ENCODE results near the gene TIPARP.

TIPARP gene, protein sequence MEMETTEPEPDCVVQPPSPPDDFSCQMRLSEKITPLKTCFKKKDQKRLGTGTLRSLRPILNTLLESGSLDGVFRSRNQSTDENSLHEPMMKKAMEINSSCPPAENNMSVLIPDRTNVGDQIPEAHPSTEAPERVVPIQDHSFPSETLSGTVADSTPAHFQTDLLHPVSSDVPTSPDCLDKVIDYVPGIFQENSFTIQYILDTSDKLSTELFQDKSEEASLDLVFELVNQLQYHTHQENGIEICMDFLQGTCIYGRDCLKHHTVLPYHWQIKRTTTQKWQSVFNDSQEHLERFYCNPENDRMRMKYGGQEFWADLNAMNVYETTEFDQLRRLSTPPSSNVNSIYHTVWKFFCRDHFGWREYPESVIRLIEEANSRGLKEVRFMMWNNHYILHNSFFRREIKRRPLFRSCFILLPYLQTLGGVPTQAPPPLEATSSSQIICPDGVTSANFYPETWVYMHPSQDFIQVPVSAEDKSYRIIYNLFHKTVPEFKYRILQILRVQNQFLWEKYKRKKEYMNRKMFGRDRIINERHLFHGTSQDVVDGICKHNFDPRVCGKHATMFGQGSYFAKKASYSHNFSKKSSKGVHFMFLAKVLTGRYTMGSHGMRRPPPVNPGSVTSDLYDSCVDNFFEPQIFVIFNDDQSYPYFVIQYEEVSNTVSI

DNA sequence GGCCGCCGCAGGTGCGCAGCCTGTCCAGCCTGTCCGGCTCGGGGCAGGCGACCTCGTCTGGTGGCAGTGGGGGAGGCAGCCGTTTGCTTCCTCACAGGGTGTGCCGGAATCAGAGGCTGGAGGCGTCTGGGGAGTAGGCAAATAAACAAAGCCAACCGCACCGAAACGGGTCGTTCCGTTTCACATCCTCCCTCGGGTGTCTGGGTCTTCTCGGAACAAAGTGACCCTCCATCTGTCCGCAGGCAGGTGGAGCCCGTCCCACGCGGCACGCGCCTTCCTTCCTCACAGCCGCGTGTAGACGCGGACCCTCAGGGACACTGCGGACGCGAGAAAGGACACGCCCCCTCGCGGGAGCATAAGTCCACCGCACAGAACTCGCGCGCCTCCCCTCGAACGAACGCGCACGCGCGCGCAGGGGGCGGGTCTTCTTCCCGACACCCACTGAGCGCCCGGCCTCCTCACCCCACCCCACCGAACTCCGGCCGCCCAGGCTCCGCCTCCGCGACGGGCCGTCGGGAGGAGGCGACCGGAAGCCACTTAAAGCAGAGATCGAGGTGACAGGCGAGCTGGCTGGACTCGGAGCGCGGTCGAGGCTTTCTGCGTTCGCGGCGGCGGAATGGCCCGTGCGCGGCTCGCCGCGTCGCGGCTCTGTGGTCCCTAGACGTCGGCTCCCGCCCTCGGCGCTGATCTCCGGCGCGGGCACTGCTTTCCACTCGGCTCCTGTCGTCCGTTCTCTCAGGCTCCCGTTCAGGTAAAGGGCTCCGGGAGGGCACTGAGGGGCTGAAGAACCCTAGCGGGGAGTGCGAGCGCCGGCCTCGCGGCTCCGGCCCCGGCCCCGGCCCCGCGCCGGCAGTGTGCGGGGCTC is at the start of gene TIPARP:
Gene TIPARP, plus strand, starts transcription at position 545 of the 865 bp plus-strand sequence. CDS start 3,108 bp downstream, outside the sequence.
- DNase-seq = peak; percentile 99

DNA sequence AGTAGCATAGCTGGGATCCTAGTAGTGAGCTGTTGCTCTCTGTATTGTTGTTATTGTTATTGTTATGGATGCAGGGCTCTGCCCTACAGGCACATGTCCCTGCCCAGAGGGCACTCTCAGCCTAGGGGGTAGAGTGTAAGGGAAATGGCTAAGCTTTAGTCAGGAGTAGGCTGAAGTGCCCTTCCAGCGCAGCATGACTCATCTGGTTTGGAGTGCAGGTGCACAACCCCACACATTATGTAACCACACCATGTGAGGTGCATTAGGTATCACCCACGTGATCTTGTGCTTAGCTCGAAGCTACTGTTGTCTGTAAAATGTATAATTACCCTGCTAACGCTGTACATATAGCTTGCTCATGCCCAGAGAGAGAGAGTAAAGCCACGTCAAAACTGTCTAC is 48.3 kb upstream of the TIPARP start:
- DNase-seq = no peak

DNA sequence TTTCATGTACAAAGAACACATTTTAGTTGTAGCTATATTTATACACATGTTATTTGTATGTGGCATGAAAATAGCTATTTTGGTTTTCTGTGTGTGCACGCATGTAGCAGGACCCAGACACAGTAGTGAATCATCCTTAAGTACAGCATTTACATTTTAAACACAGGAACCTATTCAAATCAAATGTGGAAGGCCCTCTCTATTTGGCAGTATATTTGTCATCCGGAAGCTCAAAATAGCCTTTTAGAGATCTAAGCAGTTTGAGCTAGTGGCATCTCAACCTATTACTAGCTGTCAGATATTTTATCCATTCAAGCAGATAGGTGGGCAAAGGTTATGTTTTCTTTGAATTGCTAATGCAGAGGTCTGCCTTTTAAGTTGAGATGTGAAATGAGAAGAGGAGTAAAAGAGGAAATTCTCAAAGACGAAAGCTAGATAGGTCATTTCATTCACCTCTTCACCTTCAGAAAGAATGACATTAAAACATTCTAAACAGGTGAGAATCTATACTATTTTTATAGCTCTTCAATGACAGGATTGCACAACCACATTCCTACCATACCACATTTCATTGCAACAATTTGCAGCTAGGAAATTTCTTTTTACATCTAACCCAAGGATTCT is 46.3 kb upstream of the TIPARP start:
- DNase-seq = no peak

DNA sequence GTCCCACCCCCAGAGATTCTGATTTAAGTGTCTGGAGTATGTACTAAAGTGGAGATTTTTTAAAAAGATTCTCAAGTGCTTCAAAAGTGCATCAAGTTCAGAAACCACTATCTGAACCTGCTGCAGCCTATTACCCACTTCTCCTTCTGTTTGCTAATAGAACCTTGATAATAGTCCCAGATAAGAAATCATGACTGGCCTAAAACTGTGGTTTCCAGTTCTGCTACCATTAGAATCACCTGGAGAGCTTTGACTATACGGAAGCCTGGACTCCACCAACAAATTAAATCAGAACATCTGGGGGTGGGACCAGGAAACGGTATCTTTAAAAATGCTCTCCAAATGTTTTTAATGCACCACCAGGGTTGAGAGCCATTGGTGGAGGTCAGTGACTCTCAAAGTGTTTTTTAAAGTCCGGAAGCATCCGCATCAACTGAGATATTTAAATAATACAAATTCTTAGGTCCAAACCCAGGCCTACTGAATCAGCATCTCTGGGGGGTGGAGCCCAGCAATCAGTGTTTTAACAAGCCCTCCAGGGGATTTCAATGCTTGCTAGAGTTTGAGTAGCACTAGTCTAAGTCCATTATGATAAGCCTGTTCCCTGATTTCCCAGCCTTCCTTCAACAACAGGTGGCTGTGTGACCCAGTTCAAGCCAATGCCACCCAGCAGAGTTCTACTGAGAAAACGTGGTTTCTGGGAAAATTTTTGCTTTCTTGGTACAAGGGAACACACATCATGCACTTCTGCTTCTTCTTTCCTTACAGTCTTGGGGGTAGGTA is 45.4 kb upstream of the TIPARP start:
- no peak for DNase-seq

DNA sequence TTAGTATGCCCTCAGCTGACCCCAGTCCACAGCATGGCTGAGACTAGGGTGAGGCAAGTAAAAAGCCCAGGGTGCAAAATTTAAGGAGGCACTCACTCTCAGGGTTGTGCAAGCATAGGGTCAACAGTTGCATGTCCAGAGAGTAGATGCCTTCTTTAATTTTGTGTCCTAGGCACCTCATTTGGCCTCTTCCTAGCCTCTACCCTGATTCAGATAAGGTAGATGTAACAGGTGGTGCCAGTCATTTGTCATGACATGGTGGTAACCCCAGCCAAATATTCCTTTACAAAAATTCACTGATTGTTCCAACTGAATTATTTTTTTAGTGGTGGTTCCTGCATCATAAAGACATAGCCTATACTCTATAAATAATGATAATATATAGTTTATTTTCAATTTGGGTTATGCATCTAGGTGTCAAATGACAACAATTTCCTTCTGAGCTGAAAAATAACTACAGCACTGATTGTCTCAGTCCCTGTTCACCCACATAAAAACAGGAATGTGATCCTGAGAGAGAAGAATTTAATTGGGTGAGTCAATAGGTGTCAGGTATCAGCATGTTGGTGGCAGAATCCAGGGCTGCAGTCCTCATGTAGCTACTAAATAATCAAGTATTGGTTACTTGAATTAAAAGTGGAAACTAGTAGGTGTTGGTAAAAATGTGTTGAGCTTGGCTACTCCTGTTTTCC is 44.2 kb upstream of the TIPARP start:
- DNase-seq = no peak

DNA sequence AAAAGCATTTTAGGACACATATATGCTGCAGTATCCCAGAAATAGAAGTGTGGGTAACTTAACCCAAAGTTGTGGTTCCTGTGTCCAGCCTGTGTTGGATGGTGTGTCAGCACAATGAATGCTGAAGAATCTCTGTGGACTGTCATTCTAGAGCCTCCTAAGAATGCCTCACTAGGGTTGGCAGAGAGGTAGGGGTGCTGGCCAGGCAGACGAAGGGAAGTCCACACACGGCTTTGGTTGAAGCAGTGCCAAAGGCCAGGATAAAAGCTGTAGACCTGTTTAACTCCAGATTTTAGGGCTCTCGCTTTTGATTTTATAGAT is 43.7 kb upstream of the TIPARP start:
- DNase-seq = no peak

DNA sequence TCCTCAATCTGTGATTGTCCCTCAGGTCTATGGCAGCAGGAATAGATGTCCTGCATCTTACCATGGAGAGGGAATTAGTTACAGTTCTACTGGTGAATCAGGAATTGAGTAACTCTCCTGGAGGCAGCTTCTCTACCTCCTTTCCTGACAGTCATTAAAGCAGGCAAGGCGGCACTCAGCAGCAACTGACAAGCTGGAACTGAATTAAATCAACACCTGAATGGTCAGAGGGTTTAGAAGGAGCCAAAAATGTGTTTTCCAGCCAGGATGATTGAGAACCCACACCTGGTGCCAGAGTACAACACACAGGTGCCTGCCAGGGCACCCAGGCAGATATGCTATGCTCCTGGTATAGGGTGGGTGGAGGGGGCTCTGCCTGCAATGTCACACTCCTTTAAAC is 43.1 kb upstream of the TIPARP start:
- DNase-seq = no peak

DNA sequence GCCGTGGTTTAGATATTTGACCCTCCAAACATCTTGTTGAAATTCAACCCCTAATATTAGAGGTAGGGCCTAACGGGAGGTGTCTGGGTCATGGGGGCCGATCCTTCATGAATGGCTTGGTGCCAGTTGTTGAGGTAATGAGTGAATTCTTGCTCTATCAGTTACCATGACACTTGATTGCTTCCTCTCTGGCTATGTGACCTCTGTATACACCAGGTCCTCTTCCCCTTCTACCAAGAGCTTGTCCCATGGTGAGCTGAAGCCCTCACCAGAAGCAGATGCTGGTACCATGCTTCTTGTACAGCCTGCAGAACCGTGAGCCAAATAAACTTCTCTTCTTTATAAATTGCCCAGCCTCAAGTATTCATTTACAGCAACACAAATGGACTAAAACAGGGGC is 41.8 kb upstream of the TIPARP start:
- DNase-seq = no peak

DNA sequence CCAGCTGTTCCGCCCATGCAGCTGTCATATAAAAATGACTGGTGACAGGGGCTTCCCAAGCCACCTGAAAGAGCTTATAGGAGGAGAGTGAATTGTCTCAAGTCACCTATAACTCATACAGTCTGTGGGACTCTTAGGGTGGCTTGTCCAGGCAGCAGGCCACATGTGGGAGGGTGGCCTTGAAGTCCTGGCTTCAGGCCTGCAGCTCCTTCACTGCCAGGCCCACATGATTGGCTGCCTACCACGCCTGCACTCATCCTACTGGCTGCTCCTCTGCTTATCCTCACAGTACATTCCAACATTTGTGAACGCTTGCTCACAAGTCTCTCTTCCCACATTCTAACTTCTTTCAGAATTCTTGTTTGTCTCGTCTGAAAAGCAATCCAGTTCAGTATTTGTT is 41.1 kb upstream of the TIPARP start:
- no peak for DNase-seq

DNA sequence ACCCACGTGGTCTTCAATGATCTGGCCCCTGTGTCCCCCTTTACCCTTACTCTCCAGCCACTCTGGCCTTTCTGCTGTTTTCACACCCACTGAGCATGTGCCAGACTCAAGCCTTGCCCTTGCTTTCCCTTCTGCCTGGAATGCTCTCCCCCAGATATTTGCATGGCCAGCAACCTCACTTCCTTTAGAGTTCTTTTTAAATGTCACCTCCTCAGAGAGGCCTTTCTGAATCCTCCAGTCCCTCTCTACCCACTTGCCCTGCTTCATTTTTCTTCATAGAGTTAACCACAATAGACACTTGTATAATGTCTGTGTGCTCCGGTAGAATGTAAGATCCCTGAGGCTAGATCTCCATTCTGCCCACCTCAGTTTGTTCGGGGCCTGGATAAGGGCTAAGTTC is 39.4 kb upstream of the TIPARP start:
- DNase-seq = no peak

DNA sequence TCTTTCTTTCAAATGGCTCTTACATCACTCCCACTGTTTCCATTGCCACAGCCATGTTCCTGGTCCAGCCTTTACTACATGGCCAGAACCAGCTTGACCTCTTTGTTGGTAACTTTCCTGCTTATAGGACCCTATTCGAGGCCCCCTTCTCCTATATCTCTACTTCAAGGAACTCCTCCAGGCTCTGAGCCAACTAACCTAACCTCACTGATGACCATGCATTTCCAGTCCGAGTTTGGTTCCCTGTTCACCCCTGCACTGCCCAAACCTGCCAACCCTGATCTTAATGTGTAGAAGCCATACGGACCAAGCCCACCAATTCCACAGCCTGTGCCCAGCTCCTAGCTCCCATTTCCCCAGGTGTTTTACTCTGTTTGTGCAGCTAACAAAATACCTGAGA is 38.4 kb upstream of the TIPARP start:
- DNase-seq = no peak

DNA sequence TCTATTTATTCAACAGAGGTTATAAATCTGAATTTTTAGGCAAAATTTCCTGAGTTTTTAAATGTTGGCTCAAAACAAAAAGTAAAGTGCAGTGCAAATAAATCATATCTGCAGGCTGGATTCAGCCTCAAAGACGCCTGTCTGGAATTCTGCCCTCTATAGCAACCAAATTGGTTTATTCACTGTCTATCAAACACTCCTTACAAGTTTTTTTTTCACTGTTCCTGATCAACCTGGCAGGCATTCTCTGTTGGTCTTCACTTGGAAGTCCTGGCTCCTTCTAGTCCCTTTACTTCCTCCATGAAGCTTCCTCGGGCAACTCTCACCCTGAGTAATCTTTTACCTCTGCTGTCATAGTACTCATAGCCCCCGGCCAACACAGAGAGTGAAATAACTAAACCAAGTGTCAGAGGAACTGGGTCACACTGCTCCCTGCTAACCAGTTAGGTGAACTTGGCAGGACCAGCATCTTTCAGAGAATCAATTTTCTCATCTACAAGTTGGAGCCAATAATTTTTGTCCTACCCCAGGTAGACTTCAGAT is 36.8 kb upstream of the TIPARP start:
- no peak for DNase-seq

DNA sequence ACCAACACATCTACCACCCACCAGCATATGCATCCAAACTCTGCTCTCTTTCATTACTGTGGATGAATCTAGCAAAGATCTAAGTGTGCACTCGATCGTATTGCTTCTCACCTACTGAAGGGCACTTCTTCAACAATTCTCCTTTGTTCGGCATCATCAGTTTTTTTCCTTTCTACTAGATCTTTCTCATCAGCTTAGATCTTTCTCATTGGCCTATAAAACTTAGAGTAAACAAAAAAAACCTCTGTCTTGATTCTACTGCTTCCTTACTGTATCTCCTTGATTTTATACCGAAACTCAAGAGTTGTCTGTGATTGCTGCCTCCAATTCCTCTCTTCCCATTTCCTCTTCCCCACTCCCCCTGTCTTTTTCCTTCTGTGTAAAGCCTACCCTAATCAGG is 36.1 kb upstream of the TIPARP start:
- no peak for DNase-seq

DNA sequence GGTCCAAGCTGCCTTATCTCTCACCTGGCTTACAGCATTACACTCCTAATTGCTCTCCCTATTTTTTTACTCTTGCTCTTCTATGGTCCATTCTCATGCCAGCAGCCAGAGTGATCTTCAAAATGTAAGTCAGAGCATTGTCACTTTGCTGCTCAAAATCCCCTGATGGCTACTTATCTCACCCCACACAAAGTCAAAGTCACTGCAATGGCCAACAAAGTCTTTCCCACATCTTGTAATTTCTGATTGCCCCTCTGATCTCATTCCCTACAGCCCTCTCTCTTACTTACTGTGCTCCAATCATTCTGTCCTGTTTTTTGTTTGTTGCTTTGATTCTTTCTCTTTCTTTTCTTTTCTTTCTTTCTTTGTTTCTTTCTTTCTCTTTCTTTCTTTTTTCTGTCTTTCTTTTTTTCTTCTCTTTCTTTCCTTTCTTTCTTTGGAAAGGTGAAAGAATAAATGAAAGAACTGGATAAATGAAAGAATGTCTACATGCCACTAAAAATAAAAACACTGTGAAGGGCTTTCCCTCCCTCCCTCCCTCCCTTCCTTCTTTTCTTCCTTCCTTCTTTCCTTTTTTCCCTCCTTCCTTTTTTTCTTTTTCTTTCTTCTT is 34.9 kb upstream of the TIPARP start:
- no peak for DNase-seq

DNA sequence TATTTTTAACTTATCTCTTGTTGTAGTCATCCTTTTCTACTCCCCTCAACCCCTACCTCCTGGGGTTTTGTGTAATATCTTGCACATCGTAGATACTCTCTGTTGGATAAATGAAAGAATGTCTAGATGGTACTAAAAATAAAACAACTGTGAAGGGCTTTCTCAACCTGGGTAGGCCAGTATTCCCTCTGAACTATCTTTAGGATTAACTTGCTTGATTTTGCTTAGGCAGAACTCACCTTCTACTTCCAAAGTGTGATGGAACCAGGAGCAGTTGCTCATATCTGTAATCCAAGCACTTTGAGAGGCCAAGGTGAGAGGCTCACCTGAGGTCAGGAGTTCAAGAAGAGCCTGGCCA is 32.8 kb upstream of the TIPARP start:
- DNase-seq = no peak

DNA sequence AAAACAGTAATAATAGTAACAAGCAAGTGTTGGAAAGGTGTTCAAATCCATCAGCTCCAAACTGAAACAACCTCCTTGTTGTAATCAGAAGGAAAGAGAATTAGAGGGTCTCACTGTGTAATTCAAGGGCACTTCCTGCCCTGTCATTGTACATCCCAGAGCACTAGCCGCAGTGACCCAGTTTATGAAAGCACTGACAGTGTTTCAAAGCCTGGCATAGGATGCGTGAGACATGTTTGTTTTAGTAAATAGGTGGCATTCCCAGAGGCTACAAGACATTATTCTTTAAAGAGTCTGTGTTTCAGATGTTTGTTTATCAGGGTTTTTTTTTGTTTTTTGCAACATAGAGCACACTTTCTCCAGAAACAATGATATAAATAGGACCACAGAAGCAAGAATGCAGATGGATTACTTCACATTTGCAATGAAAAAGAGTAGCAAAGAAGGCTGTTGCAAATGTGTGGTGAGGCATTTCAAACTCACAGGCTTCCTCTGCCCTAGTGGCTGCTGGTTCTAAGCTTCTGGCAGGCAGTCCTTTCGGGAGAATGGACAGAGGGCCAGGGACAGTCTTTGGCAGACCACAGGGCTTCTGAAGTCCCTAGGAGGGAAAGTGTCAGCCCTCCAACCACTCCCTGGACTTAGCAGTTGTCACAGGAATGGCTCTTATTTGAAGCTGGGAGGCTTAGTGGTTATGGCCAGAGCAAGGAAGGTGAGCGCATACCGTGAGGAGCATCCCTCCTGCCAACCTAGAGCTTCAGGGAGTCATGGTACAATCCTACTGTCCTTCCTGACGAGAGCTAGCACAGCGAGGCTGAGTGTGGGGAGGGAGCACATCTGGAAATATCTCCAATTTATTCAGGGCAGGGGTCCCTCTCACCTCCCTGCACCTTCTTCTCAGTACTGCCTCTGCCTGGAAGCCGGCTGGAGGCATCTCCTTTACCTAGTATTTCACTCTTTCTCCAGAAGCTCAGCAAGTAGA is 31.4 kb upstream of the TIPARP start:
- no peak for DNase-seq

DNA sequence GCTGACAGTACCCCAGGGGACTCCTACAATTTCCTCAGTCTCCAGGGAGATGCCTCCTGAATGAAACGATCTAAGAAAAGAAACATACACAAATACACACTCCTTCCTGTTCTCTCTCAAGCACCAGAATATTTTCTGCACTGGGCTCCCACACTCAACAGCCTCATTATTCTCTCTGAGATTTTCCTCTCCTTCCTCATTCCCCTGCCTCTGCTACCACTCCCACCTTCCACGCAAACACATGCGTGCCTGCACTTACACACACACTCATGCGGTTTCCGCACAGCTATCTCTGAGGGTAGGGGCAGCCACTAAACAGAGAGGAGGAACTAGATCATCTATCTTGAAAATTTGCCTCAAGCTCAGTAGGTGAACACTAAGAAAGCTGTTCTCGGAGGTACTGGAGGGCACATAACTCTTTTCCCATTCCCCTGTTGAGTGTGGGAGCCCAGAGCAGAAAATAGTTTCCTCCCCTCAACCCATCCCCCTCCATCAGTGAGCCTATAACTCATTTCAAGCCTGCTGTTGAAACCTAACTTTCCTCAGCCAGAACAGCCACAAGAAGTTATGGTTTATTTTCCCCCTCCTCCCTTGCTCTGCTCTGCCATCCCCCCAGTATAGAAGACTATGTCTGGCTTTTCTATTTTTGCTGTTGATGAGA is 30.5 kb upstream of the TIPARP start:
- no peak for DNase-seq

DNA sequence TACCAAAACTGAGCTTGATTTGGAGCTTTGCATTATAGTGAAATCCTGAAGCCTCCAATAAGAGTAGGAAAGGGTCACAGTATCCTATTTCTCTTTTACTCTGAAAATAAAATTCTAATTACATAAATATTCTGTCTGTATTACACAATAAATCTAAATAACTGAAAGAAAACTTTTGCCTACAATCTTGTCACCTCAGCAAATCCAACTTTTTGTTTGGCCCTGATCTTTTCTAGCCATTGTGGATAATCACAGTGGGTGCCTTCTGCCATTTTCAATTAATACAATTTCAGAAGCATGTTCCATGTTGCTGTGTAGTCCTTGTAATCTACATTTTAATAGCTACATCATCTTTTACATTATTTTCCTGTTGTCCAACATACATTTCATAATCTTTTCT is 29.4 kb upstream of the TIPARP start:
- no peak for DNase-seq

DNA sequence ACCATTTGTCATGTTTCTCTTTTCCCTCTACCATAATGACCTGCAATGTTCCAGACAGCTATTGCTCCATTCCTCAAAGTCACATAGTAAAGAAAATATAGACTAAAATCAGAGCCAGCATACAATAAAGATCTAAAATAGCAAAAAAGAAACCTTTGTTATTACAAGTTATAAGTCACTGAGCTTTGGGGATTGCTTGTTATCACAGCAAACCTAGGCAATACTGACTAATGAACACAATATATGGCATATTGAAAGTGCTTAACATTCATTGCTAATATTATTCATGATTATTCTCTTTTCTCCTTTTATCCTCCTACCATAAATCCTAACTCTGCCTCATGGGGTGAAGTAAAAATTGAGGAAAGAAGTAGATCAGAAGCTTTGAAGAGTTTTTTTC is 27.4 kb upstream of the TIPARP start:
- DNase-seq = no peak

Measured in activated CD4-positive, alpha-beta T cell treated with anti-CD3 and anti-CD28 coated beads, Interleukin-2, amount 50 U/mL, for 1 hour (primary cell).